CD4-positive, alpha-beta T cell treated with Interleukin-15 for 1 hour (primary cell): ENCODE results near the gene FAM221B.

Source experiments
- DNase-seq: peaks from one replicate; pipeline ENCODE4 v3.0.0-alpha.2; 2020

The FAM221B gene

DNA sequence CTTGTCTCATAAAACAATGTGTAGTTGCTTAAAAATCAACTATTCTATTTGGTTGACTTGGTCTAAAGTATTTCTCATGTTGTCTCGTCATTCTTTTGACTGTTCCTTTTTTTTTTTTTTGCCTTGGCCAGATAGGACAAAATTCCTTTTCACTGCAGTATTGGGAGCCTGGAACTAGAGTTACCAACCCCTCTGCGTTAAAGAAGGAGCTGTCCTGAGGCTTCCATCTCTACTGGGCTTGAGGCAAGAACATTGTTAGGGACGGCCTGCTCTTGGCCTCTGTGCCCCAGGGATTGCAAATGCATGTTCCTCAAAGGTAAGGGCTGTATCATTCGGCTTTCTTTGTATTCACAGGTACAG, 38.5 kb downstream of the FAM221B start:
- no peak for DNase-seq

DNA sequence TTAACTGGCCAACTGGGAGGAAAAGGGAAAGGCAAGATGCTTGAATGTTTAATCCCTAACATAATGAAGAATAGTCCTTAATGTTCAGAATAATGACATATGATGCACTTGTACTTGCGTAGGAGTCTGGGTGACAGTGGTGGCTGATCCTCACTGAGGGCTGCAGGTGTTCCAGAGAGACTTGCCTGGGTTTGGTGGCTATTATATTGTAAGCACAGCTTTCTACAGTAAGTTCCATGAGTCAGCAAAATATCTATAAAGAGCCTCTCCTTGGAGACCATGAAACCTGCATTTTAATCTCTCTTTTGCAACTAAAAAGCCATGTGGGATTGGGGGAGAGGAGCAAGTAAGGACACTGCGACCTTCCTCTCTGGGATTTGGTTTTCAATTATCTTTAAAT, 39.0 kb downstream of the FAM221B start:
- no peak for DNase-seq

DNA sequence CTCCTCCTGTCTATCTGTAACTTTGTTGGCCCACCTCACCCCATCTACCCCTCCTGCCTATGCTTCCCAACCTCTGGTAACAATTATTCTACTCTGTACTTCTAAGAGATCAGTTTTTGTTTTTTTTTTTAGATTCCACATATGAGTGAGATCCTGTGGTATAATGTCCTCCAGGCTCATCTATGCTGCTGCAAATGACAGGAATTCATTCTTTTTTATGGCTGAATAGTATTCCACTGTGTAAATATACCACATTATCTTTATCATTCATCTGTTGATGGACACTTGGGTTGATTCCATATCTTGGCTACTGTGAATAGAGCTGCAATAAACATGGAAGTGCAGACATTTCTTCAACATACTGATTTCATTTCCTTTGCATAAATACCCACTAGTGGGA, 45.1 kb downstream of the FAM221B start:
- DNase-seq = no peak

DNA sequence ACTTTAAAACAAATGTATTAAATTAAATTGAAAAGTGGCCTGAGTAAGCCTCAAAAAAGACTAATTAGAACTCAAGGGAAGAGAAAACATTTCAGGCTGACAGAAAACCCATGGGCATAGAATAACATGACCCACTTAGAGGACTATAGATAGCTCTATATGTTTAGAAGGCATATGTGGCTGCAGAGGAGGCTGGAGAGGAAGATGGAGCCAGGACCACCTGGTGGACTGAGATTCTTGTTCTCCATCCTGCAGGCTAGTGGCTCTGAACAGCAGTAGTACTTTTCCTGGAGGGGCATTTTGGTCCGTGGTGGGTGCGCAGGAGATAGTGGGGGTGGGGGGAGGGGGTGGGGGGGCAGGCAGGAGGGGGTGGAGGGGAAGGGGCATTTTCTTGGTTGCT, 47.5 kb downstream of the FAM221B start:
- DNase-seq = no peak

DNA sequence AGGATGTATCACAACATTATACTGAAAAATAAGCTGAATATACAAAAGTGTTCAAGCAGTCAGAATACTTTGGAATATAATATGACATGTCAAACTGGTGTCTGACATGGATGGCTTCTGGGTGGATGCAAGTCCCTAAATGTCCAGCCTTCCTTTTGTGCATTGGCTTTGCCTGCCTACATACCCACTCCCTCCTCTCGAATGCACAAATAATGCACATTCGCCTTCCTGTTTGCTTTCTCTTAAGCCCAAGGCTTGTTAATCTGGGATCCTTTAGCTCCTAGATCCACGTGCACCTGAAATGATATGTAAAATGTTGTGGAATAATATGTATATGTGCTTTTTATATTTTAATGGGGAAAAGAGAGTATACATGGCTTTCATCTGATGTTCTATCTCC, 50.0 kb downstream of the FAM221B start:
- no peak for DNase-seq

DNA sequence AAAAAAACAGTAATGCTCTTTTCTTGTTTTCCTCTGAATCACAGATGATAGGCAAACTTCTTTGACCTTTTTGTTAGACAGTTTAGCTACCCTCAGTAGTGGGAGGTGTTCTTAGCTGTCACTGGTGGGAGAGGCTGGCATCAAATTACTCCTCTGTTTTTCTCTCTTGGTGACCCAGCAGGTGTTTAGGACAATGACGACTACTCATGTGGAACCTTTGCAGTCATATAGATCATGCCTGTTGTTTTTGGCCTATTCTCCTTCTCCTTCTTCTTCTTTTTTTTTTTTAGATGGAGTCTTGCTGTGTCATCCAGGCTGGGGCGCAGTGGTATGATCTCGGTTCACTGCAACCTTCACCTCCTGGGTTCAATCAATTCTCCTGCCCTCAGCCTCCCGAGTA, 52.5 kb downstream of the FAM221B start:
- no peak for DNase-seq

DNA sequence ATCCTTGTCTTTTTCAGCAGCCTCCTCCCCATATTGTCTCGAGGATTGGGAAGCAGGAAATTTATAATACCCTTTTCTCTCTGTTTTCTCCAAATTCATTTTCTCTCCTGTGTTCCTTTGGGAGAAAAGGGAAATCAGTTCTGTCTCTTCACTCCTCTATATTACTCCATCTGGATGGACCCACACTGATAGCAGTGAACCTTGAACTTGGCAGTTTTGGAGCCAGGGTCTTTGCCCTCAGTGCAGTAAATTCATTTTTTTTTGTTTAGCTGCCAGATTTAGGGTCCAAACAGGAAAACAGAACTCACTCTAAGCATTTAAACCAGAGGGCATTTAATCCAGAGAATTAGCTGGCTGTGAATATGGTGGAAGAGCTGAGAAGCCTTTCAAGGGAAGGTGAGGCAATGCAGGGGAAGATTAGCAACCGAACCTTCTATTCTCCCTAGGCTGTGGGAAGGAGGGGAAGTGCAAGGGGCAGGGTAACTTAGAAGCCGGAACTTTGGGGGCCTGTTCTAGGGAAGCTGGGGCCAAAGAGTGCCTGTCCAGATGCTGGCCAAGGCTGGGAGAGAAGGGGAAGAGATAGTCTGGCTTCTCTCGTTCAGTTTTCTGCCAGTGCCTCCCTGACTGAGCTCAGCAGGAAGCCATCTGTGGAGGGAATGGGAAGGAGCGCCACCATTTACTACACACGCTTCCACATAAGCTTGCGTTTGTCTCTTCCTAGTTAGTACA, 53.5 kb downstream of the FAM221B start:
- DNase-seq = no peak

DNA sequence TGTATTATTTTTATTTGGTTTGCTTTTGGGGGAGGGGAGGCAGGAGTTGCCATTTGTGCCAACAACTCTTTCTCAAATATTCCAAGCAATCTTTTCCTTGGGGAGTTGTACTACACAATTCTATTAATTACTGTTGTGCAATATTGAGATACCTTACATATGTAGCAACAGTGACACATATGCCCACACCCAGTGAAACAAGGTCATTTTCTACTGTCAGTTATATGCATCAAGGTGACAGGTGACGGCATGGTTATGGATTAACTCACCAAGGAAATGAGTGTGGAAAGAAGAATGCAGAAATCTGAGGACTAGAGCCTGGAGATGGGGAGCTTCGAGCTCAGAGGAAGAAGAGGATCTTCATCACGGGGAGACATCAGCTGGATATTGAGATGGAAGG, 56.6 kb downstream of the FAM221B start:
- no peak for DNase-seq

DNA sequence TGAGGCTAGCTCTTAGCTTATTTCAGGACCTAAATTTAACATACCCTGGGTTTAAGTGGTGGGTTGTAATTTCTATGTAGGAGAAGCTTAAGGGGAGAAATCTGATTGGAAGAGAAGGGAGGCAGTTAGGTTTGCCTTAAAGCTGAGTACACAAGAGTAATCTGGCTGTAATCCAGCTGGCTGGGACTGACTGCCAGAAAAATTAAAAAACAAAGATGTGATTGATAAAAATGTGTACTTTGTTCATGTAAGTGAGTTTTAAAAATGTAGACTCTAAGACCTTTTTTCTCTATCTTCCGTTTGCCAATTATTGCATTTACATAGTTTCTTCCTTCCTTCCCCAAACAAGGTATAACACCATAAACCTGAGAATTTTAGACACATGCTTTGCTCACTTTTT, 57.0 kb downstream of the FAM221B start:
- DNase-seq = no peak

DNA sequence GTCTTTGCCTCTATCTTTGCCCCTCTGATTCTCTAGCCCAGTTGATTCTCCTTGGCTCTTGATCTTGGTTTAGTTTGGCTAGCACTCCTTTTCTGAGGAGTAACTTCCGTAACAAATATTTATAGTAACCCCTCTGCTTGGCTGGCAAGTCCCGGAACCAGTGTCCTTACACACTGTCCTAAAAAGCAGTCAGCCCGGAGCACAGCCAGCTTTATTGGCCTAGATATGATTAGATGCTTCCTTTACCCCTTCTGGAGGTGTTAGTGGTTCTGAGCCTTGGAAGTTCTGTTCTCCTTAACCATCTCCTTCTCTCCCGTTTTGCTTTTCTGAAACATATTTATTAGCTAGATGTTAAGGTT, 57.5 kb downstream of the FAM221B start:
- DNase-seq = no peak

DNA sequence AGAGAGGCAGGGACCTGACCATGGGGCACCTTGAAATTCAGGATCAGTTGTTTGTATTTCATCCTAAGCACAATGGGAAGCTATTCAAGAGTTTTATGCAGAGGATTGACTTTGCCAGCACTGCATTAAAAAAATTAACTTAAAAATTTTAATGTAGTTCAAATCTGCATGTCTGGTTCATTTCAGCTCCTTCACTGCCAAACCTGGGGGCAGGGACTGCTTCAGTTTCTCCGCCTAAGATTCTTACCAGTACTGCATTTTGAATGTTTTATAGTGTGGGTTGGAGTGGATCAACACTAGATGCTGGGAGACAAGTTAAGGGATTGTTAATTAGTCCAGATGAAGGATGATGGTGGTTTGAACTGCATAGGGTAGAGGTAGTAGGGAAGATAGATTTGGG, 58.8 kb downstream of the FAM221B start:
- no peak for DNase-seq

DNA sequence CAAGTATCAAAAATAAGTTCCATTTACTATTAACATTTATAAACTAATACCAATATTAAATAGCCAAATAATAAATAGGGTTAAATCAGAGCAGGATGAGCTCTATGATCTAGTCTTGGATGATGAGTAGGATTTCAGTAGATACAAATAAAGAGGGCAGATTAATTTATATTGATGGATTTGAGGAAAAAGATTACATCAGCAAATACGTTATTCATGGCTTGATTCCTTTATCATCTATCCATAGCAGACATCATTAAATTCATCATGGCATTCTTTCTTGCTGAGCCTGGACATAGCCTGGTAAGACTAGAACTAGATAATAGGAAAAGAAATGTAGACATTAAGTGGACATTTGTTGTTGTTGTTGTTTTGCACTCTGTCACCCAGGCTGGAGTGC, 61.1 kb downstream of the FAM221B start:
- no peak for DNase-seq

DNA sequence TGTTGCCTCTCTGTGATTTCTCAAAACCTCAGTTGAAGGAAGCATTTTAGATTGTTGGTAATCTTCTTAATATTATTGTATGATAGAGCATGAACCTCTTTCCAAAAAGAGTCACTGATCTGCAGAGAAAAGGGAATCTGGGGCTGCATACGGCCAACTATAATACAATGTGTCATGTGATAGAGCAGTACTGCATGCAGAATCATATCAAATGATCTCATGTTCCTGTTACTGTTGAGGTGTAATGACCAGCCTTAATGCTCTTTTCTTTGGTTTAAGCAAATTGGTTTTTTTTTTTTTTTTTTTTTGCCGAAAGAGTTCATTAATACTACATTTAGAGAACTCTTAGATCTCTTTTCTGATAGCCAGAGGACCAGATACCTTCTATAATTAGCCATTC, 61.5 kb downstream of the FAM221B start:
- DNase-seq = no peak
